ENCODE data around the gene EHMT1.

EHMT1 gene

DNA sequence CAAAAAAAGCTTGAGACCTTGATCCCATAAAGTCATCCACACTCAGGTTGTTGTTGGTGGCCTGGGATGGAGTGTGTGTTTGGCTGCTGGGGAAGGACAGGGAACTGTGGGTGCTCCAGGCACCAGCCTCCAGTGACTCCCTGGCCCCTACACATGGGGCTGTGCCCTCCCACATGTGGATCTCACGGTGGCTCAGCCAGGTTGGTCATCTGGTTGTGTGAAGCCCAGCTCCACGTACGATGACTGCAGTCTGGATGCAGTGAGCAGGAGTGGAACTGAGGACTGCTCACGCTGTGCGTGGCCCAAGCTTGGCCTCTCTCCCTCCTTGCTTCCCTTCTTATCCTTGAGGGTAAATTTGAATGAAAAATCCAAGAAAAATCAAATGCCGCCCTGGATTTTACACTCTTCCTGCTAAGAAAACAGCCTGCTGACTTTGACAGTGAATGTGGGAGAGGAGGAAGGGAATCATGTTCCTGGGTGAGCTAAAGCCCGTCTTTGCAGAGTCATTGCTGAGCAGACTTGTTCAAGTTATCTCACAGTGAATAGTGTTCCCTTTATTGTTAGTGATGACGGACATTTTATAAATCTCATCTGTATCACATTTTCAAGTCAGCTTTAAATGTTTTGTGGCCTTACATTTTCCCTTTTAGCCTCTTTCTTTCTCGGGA lies 193.7 kb downstream of the EHMT1 start:
- no peak overlapping the region for H2AFZ ChIP-seq (ENCODE audit: low read length)
- H4K20me1 ChIP-seq (ENCODE audit: insufficient read depth, low read length), result no peaks in the 10 kb centered on the region
- no peak overlapping the region for H3K9ac ChIP-seq (ENCODE audit: low read length)
- DNase-seq, result no peak
- no peak overlapping the region for H3K4me2 ChIP-seq (ENCODE audit: low read depth, low read length)
- no peaks in the 10 kb centered on the region for H3K36me3 ChIP-seq (replicated peaks; ENCODE audit: insufficient read depth, low read length)
- TF ChIP-seq EZH2 (optimal IDR thresholded peaks at IDR 0.05; ENCODE audit: low read depth, low read length), result no peak
- TF ChIP-seq, protein P1, sequence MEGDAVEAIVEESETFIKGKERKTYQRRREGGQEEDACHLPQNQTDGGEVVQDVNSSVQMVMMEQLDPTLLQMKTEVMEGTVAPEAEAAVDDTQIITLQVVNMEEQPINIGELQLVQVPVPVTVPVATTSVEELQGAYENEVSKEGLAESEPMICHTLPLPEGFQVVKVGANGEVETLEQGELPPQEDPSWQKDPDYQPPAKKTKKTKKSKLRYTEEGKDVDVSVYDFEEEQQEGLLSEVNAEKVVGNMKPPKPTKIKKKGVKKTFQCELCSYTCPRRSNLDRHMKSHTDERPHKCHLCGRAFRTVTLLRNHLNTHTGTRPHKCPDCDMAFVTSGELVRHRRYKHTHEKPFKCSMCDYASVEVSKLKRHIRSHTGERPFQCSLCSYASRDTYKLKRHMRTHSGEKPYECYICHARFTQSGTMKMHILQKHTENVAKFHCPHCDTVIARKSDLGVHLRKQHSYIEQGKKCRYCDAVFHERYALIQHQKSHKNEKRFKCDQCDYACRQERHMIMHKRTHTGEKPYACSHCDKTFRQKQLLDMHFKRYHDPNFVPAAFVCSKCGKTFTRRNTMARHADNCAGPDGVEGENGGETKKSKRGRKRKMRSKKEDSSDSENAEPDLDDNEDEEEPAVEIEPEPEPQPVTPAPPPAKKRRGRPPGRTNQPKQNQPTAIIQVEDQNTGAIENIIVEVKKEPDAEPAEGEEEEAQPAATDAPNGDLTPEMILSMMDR (IDR thresholded peaks at IDR 0.05; ENCODE audit: low read length), result no peak
- no peak for TF ChIP-seq EZH2phosphoT487 (IDR thresholded peaks at IDR 0.05; ENCODE audit: low read length)
- no peak overlapping the region for H3K27ac ChIP-seq (ENCODE audit: low read length)
- no peak overlapping the region for H3K4me3 ChIP-seq (ENCODE audit: low read length)
- no peaks in the 10 kb centered on the region for H3K27me3 ChIP-seq (replicated peaks; ENCODE audit: insufficient read depth, low read length)
- H3K79me2 ChIP-seq (ENCODE audit: low read length), result no peaks in the 10 kb centered on the region
- no peaks in the 10 kb centered on the region for H3F3A ChIP-seq (ENCODE audit: insufficient read depth, low read length)
- no peaks in the 10 kb centered on the region for H3K9me3 ChIP-seq (replicated peaks; ENCODE audit: insufficient read depth, low read length)
- H3K4me1 ChIP-seq (ENCODE audit: low read length), result no peaks in the 10 kb centered on the region
- no peaks in the 10 kb centered on the region for H3K9me2 ChIP-seq (replicated peaks; ENCODE audit: insufficient read depth, low read length)

DNA sequence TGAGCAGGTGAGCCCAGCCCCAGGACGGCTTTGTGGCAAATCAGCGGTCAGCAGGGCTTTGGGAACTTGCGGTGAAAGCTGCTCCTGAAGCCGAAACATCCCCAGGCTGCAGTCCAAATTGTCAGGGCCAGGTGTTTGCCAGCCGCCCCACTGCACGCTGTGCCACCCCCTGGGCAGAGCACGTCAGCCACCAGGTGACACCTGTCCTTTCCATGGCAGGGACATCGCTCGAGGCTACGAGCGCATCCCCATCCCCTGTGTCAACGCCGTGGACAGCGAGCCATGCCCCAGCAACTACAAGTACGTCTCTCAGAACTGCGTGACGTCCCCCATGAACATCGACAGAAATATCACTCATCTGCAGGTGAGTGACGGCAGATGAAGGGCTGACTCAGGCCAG lies 194.4 kb downstream of the EHMT1 start:
- Histone ChIP-seq H3K4me1 (ENCODE audit: low read length) (no peaks in the 10 kb centered on the region), H3K36me3 (replicated peaks; ENCODE audit: insufficient read depth, low read length) (no peaks in the 10 kb centered on the region), H3K79me2 (ENCODE audit: low read length) (no peaks in the 10 kb centered on the region), H3K9me2 (replicated peaks; ENCODE audit: insufficient read depth, low read length) (no peaks in the 10 kb centered on the region), H3K9ac (ENCODE audit: low read length) (no peak overlapping the region), H3K4me2 (ENCODE audit: low read depth, low read length) (no peak overlapping the region), H3K27me3 (replicated peaks; ENCODE audit: insufficient read depth, low read length) (no peaks in the 10 kb centered on the region), H4K20me1 (ENCODE audit: insufficient read depth, low read length) (no peaks in the 10 kb centered on the region), H2AFZ (ENCODE audit: low read length) (no peak overlapping the region), H3F3A (ENCODE audit: insufficient read depth, low read length) (no peaks in the 10 kb centered on the region), H3K27ac (ENCODE audit: low read length) (no peak overlapping the region), H3K9me3 (replicated peaks; ENCODE audit: insufficient read depth, low read length) (no peaks in the 10 kb centered on the region), H3K4me3 (ENCODE audit: low read length) (no peak overlapping the region)
- no peak for DNase-seq
- TF ChIP-seq EZH2phosphoT487 (IDR thresholded peaks at IDR 0.05; ENCODE audit: low read length) (no peak), EZH2 (optimal IDR thresholded peaks at IDR 0.05; ENCODE audit: low read depth, low read length) (no peak)
- TF ChIP-seq, protein P1 (IDR thresholded peaks at IDR 0.05; ENCODE audit: low read length), result no peak

DNA sequence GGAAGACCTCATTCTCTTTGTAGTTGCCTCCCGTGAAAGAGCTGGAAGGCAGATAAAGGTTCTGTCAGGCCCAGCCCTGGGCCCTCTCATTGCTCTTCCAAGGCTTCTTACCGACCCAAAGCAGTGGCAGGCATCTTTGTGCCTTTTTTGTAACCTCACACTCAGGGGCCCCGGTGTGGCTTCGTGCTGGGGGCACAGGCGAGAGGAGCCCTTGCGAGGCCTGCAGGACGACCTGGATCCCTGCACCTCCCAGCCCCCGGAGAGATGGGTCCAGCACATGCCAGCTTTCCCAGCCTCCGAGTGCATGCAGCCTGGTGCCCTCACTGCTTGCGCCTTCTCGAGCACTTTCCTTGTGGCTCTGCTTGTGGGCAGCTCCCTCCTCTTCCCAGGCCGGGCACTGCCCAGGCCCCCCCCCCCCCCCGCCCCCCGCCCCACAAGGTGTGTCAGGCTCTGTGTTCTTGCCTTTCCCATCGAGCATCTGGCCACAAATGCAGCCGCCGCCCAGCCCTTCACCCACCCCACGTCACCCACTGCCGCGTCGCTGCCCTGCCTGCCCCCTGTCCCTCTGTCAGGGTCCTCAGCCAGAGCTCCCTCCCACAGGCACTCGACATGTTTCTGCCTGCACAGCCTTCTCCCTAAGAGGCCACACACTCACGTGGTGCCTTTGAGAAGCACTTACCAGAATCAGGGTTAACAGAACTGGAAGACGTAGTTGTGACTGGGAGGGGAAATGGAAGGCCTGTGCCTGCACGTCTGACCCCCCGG lies 195.0 kb downstream of the EHMT1 start:
- Histone ChIP-seq H3K4me3 (ENCODE audit: low read length) (no peak overlapping the region), H3K9me2 (replicated peaks; ENCODE audit: insufficient read depth, low read length) (no peaks in the 10 kb centered on the region), H3F3A (ENCODE audit: insufficient read depth, low read length) (no peaks in the 10 kb centered on the region), H3K79me2 (ENCODE audit: low read length) (no peaks in the 10 kb centered on the region), H3K9ac (ENCODE audit: low read length) (no peak overlapping the region), H3K27ac (ENCODE audit: low read length) (no peak overlapping the region), H3K4me1 (ENCODE audit: low read length) (no peaks in the 10 kb centered on the region), H2AFZ (ENCODE audit: low read length) (no peak overlapping the region), H3K4me2 (ENCODE audit: low read depth, low read length) (no peak overlapping the region), H3K36me3 (replicated peaks; ENCODE audit: insufficient read depth, low read length) (no peaks in the 10 kb centered on the region), H4K20me1 (ENCODE audit: insufficient read depth, low read length) (no peaks in the 10 kb centered on the region), H3K27me3 (replicated peaks; ENCODE audit: insufficient read depth, low read length) (no peaks in the 10 kb centered on the region), H3K9me3 (replicated peaks; ENCODE audit: insufficient read depth, low read length) (no peaks in the 10 kb centered on the region)
- no peak for TF ChIP-seq EZH2 (optimal IDR thresholded peaks at IDR 0.05; ENCODE audit: low read depth, low read length)
- TF ChIP-seq EZH2phosphoT487 (IDR thresholded peaks at IDR 0.05; ENCODE audit: low read length), result no peak
- TF ChIP-seq, protein P1 (IDR thresholded peaks at IDR 0.05; ENCODE audit: low read length), result no peak
- no peak for DNase-seq

Data from MM.1S (cell line).